Measurements from ENCODE around the gene PSAPL1.

DNA sequence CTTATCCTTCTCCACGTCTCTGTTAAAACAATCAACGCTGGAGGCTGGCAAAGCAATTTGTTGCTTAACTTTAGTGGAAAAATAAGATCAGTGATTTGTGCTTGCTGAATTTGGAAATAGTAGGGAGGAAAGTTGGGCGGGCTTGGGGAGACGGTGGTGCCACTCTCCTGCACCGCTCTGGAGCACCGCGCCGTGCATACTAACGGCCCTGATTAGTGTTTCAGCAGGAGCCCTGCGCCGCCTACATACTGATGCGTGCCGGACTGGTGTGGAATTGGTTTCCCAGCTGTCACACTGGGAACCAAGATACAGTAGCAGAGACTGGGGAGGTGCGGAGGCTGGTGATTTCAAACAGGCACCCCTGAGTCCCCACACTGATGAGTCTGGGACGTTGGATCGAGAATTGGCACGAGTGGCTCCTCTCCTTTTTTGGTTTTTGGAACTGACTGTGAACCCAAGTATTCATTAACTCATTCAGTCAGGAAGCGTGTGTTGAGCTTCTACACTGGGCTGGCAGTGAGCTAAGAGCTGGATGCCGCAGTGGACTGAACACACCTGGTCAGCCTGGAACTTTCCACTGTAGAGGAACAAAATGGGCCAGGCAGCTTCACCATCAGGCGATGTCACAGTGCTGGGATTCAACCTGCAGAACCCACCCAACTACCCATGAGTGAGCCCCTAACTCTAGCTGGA is 29.0 kb upstream of the PSAPL1 start:
- no peak for TF ChIP-seq POLR2A (IDR thresholded peaks at IDR 0.05)
- TF ChIP-seq, protein P1, sequence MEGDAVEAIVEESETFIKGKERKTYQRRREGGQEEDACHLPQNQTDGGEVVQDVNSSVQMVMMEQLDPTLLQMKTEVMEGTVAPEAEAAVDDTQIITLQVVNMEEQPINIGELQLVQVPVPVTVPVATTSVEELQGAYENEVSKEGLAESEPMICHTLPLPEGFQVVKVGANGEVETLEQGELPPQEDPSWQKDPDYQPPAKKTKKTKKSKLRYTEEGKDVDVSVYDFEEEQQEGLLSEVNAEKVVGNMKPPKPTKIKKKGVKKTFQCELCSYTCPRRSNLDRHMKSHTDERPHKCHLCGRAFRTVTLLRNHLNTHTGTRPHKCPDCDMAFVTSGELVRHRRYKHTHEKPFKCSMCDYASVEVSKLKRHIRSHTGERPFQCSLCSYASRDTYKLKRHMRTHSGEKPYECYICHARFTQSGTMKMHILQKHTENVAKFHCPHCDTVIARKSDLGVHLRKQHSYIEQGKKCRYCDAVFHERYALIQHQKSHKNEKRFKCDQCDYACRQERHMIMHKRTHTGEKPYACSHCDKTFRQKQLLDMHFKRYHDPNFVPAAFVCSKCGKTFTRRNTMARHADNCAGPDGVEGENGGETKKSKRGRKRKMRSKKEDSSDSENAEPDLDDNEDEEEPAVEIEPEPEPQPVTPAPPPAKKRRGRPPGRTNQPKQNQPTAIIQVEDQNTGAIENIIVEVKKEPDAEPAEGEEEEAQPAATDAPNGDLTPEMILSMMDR (IDR thresholded peaks at IDR 0.05) = no peak

Measured in ovary (tissue), 3 donors.